HG03135 (cell line): ENCODE results near the gene TLNRD1.

Source experiments
- ATAC-seq: cut with Tn5 transposase; IDR thresholded peaks from one replicate; pipeline ENCODE4 v1.9.1; 2021; ENCODE audit warnings: mild to moderate bottlenecking, moderate library complexity; ENCODE audit not compliant: unreplicated experiment

The TLNRD1 gene

GRCh38 chr15:81025721-81026370, 25.1 kb downstream of the TLNRD1 start:
- no peak for ATAC-seq

- no peak for ATAC-seq
These were observed 26.3 kb downstream of the TLNRD1 start for GRCh38 chr15:81026836-81027599.

GRCh38 chr15:81029414-81030300, 28.9 kb downstream of the TLNRD1 start:
- no peak for ATAC-seq

- no peak for ATAC-seq
These were observed 29.6 kb downstream of the TLNRD1 start for GRCh38 chr15:81030301-81030750.

- ATAC-seq = no peak
These were observed 30.5 kb downstream of the TLNRD1 start for GRCh38 chr15:81031203-81031602.

- ATAC-seq = no peak
These were observed 31.6 kb downstream of the TLNRD1 start for GRCh38 chr15:81032355-81032754.

- ATAC-seq = no peak
These were observed 32.1 kb downstream of the TLNRD1 start for GRCh38 chr15:81032818-81033217.

- ATAC-seq = no peak
These were observed 32.8 kb downstream of the TLNRD1 start for GRCh38 chr15:81033508-81033907.

- ATAC-seq = no peak
These were observed 37.4 kb downstream of the TLNRD1 start for GRCh38 chr15:81037952-81038743.

GRCh38 chr15:81038975-81039607, 38.4 kb downstream of the TLNRD1 start:
- no peak for ATAC-seq

GRCh38 chr15:81040757-81041156, 40.0 kb downstream of the TLNRD1 start:
- ATAC-seq = no peak

GRCh38 chr15:81043281-81043934, 42.7 kb downstream of the TLNRD1 start:
- no peak for ATAC-seq

- no peak for ATAC-seq
These were observed 43.3 kb downstream of the TLNRD1 start for GRCh38 chr15:81043935-81044575.

GRCh38 chr15:81046290-81046689, 45.6 kb downstream of the TLNRD1 start:
- no peak for ATAC-seq

GRCh38 chr15:81047928-81048327, 47.2 kb downstream of the TLNRD1 start:
- no peak for ATAC-seq

- no peak for ATAC-seq
These were observed 49.1 kb downstream of the TLNRD1 start for GRCh38 chr15:81049835-81050234.

GRCh38 chr15:81050259-81050658, 49.5 kb downstream of the TLNRD1 start:
- no peak for ATAC-seq

GRCh38 chr15:81050805-81051204, 50.1 kb downstream of the TLNRD1 start:
- ATAC-seq = no peak

GRCh38 chr15:81052046-81052445, 51.3 kb downstream of the TLNRD1 start:
- no peak for ATAC-seq
